Spleen (tissue), 11 donors: ENCODE results near the gene PTHLH. TPM values are rescaled to one million over a fixed set of nuclear protein-coding genes. Genes with fewer than 3 reads are reported as not detected.

ENCODE experiments used
- DNase-seq: peaks from one replicate; pipeline ENCODE4 v3.0.0-alpha.2; 2020
- H3K27ac ChIP-seq, 8 donors: fragments of 200-600 bp; sonication (generic) in 7 of 8; 1 replicate in 4 of 8; 2 replicates in 4 of 8; pipeline versions ENCODE4 v1.5.0 to v1.8.0; 2016 to 2021; ENCODE audit warnings: inconsistent platforms in 4 of 8, mild to moderate bottlenecking in 4 of 8, moderate library complexity in 1 of 8
- H3K27me3 ChIP-seq, 7 donors: fragments of 200-600 bp; sonication (generic) in 6 of 7; replicated peaks in 1 of 7; 1 replicate in 4 of 7; 2 replicates in 3 of 7; pipeline versions ENCODE4 v1.5.0 to v1.8.0; 2016 to 2021; ENCODE audit warnings: inconsistent platforms in 3 of 7, mild to moderate bottlenecking in 1 of 7
- H3K36me3 ChIP-seq, 6 donors: fragments of 200-600 bp; sonication (generic) in 5 of 6; 1 replicate in 4 of 6; 2 replicates in 2 of 6; pipeline versions ENCODE4 v1.5.0 to v1.8.0; 2016 to 2021; ENCODE audit warnings: inconsistent platforms in 2 of 6
- H3K4me1 ChIP-seq, 6 donors: fragments of 200-600 bp; sonication (generic) in 5 of 6; 1 replicate in 3 of 6; 2 replicates in 3 of 6; pipeline versions ENCODE4 v1.5.0 to v1.8.0; 2016 to 2021; ENCODE audit warnings: inconsistent platforms in 3 of 6
- H3K4me3 ChIP-seq, 8 donors: fragments of 200-600 bp; sonication (generic) in 7 of 8; 1 replicate in 4 of 8; 2 replicates in 4 of 8; pipeline versions ENCODE4 v1.5.0 to v1.8.0; 2016 to 2021; ENCODE audit warnings: inconsistent platforms in 4 of 8, mild to moderate bottlenecking in 4 of 8, moderate library complexity in 2 of 8
- H3K9me3 ChIP-seq, 8 donors: fragments of 200-600 bp; sonication (generic) in 7 of 8; 1 replicate in 4 of 8; 2 replicates in 4 of 8; pipeline versions ENCODE4 v1.5.0 to v1.8.0; 2016 to 2021; ENCODE audit warnings: inconsistent platforms in 4 of 8
- CTCF ChIP-seq, 11 experiments: fragments of 200-600 bp in 7 of 11; fragments of 450-650 bp in 4 of 11; sonication (generic) in 4 of 11; IDR thresholded peaks in 8 of 11; conservative IDR thresholded peaks in 3 of 11; 1 replicate in 7 of 11; 2 replicates in 4 of 11; pipeline versions ENCODE4 v1.4.0 to v1.8.0; 2016 to 2021; ENCODE audit warnings: antibody characterized with exemption in 11 of 11, inconsistent platforms in 4 of 11, mild to moderate bottlenecking in 1 of 11
- POLR2A ChIP-seq, 3 donors: fragments of 450-650 bp; IDR thresholded peaks; one replicate each; pipeline ENCODE4 v1.5.1; 2017; ENCODE audit warnings: antibody characterized with exemption in 3 of 3, mild to moderate bottlenecking in 1 of 3
- POLR2AphosphoS5 ChIP-seq, 3 donors: sonication (generic); formaldehyde crosslinking; IDR thresholded peaks; one replicate each; pipeline ENCODE4 v1.5.1; 2017; ENCODE audit warnings: antibody characterized with exemption in 3 of 3
- WGBS, 5 donors: extraction: QIAGEN DNeasy Blood & Tissue Kit in 3 of 5; methylation state at CpG; one replicate each; pipeline versions ENCODE4 v1.1.5 to v1.1.7; 2013 to 2018; 5-methylcytosine and 5-hydroxymethylcytosine counted together
- intact Hi-C: fragments of 100-400 bp; cut with DNase I; formaldehyde crosslinking; loops from one replicate; pipeline ENCODE4 v1.15.0; 2023; ENCODE audit warnings: low total_unique reads
- polyA plus RNA-seq, 3 donors: library from polyadenylated mRNA; stranded (reverse); fragments of 200-250 nt; gene quantifications; one replicate each; pipeline ENCODE4 v1.2.1, GENCODE V29; 2013
- total RNA-seq, 7 donors: library from RNA; depleted of rRNA in 3 of 7; stranded (reverse); fragments of >200 nt in 3 of 7; fragmentation: NEBNext Ultra II Directional in 4 of 7; extraction: Animal tissue kit (Norgen Biotek cat#: 25700) in 4 of 7; gene quantifications; one replicate each; pipeline versions ENCODE4 v1.1.0 to v1.2.1, GENCODE V29; 2016 to 2021
- donor health status: healthy with polysubstance abuse.
- donor health status: DM: no; HTN: no; CAD: no; lungs with moderate emphysema.
- donor health status: DM: no; HTN: no; CAD: no.
- donor health status: Bipolar disorder and iron deficiency.
- donor health status: healthy.
- donor health status: DM: no; HTN: no; CAD: no.
- donor health status: DM: yes; HTN: yes; CAD: no.

Gene PTHLH
- total and polyA plus RNA-seq, 10 donors, result 0.30 to 3.2 (median 1.8) TPM; not detected in 1

- intact Hi-C loops, result no loop called here
- WGBS, 5 donors, result 49 to 66% (median 59%) methylated on average over 2 of the region's 2 CpGs
- TF ChIP-seq POLR2A (IDR thresholded peaks at IDR 0.05) (no peak), POLR2AphosphoS5 (IDR thresholded peaks at IDR 0.05) (no peak), CTCF (IDR thresholded peaks at IDR 0.05 in 8 of 11, conservative IDR thresholded peaks at IDR 0.05 in 3 of 11) (no peak)
- no peak for DNase-seq
- Histone ChIP-seq H3K36me3 (no peaks in the 10 kb centered on the region), H3K27me3 (no peaks in the 10 kb centered on the region), H3K9me3 (no peaks in the 10 kb centered on the region), H3K27ac (no peak overlapping the region), H3K4me3 (no peak overlapping the region), H3K4me1 (no peaks in the 10 kb centered on the region)
Measured at GRCh38 chr12:27937768-27938167, 34.8 kb downstream of the PTHLH start.

GRCh38 chr12:27936196-27936595 lies 36.3 kb downstream of the PTHLH start:
- Histone ChIP-seq H3K4me1 (no peaks in the 10 kb centered on the region), H3K9me3 (no peaks in the 10 kb centered on the region), H3K36me3 (no peaks in the 10 kb centered on the region), H3K4me3 (no peak overlapping the region), H3K27me3 (no peaks in the 10 kb centered on the region), H3K27ac (no peak overlapping the region)
- intact Hi-C loops, result no loop called here
- no peak for TF ChIP-seq CTCF (IDR thresholded peaks at IDR 0.05 in 8 of 11, conservative IDR thresholded peaks at IDR 0.05 in 3 of 11)
- no peak for TF ChIP-seq POLR2AphosphoS5 (IDR thresholded peaks at IDR 0.05)
- no peak for TF ChIP-seq POLR2A (IDR thresholded peaks at IDR 0.05)
- no peak for DNase-seq
- WGBS, 5 donors, result 71 to 87% (median 81%) methylated on average over 3 of the region's 3 CpGs

- no peaks in the 10 kb centered on the region for H3K4me1 ChIP-seq
- H3K4me3 ChIP-seq, result no peak overlapping the region
- no peak overlapping the region for H3K27ac ChIP-seq
- no peaks in the 10 kb centered on the region for H3K27me3 ChIP-seq
- intact Hi-C loops, result no loop called here
- TF ChIP-seq POLR2AphosphoS5 (IDR thresholded peaks at IDR 0.05), result no peak
- no peak for TF ChIP-seq POLR2A (IDR thresholded peaks at IDR 0.05)
- no peak for TF ChIP-seq CTCF (IDR thresholded peaks at IDR 0.05 in 8 of 11, conservative IDR thresholded peaks at IDR 0.05 in 3 of 11)
- no peaks in the 10 kb centered on the region for H3K36me3 ChIP-seq
- H3K9me3 ChIP-seq, result no peaks in the 10 kb centered on the region
- DNase-seq, result no peak
- WGBS, 5 donors, result 91 to 100% (median 93%) methylated on average over 1 of the region's 1 CpG
Measured at GRCh38 chr12:27934276-27934675, 38.3 kb downstream of the PTHLH start.

GRCh38 chr12:27931390-27931789 lies 41.1 kb downstream of the PTHLH start:
- Histone ChIP-seq H3K36me3 (no peaks in the 10 kb centered on the region), H3K4me3 (no peak overlapping the region), H3K27ac (no peak overlapping the region), H3K27me3 (peaks cover 0 to 5% (median 0%) of the 10 kb centered on the region in 7 donors), H3K4me1 (no peaks in the 10 kb centered on the region), H3K9me3 (no peaks in the 10 kb centered on the region)
- no peak for DNase-seq
- intact Hi-C loops, result no loop called here
- no peak for TF ChIP-seq CTCF (IDR thresholded peaks at IDR 0.05 in 8 of 11, conservative IDR thresholded peaks at IDR 0.05 in 3 of 11)
- TF ChIP-seq POLR2AphosphoS5 (IDR thresholded peaks at IDR 0.05), result no peak
- TF ChIP-seq POLR2A (IDR thresholded peaks at IDR 0.05), result no peak
- 79 to 89% (median 83%) methylated on average over 1 of the region's 1 CpG for WGBS, 5 donors
